ENCODE measurements around the gene GRPEL1. TPM values are rescaled to one million over a fixed set of nuclear protein-coding genes. Genes with fewer than 3 reads are reported as not detected.

Gene GRPEL1
- total RNA-seq, 4 donors from 2014 or later: 17.0 to 34.2 (median 27.5) TPM

GRCh38 chr4:7014815-7015214, 53.0 kb downstream of the GRPEL1 start:
- no peak for DNase-seq (ENCODE audit: extremely low spot score)

GRCh38 chr4:7013175-7013574, 54.7 kb downstream of the GRPEL1 start:
- Histone ChIP-seq H3K9me3 (no peaks in the 10 kb centered on the region), H3K27me3 (no peaks in the 10 kb centered on the region), H3K4me1 (peaks cover 0 to 8% (median 0%) of the 10 kb centered on the region in 4 donors), H3K4me3 (no peak overlapping the region), H3K36me3 (peaks cover 52 to 99% (median 89%) of the 10 kb centered on the region in 4 donors), H3K27ac (replicated peaks in 1 of 4) (no peak overlapping the region)
- WGBS: 84% methylated on average over 9 of the region's 11 CpGs
- intact Hi-C loops (cut with DNase I): no loop called here
- no peak for DNase-seq (ENCODE audit: extremely low spot score)
- TF ChIP-seq CTCF (IDR thresholded peaks at IDR 0.05) (no peak), EP300 (IDR thresholded peaks at IDR 0.05) (no peak), POLR2A (IDR thresholded peaks at IDR 0.05; ENCODE audit: low read depth) (no peak), POLR2AphosphoS5 (IDR thresholded peaks at IDR 0.05) (no peak)

More at GRCh38 chr4:7014815-7015214, 53.0 kb downstream of the GRPEL1 start:
- Histone ChIP-seq H3K4me3 (no peak overlapping the region), H3K27ac (replicated peaks in 1 of 4) (no peak overlapping the region), H3K36me3 (peaks cover 52 to 96% (median 84%) of the 10 kb centered on the region in 4 donors), H3K27me3 (no peaks in the 10 kb centered on the region), H3K9me3 (no peaks in the 10 kb centered on the region), H3K4me1 (peaks cover 0 to 1% (median 0%) of the 10 kb centered on the region in 4 donors)
- WGBS: 94% methylated on average over 10 of the region's 12 CpGs
- intact Hi-C loops (cut with DNase I): no loop called here
- no peak for TF ChIP-seq POLR2AphosphoS5 (IDR thresholded peaks at IDR 0.05)
- no peak for TF ChIP-seq CTCF (IDR thresholded peaks at IDR 0.05)
- TF ChIP-seq POLR2A (IDR thresholded peaks at IDR 0.05; ENCODE audit: low read depth): no peak
- no peak for TF ChIP-seq EP300 (IDR thresholded peaks at IDR 0.05)

- H3K36me3 ChIP-seq: peaks cover 45 to 97% (median 93%) of the 10 kb centered on the region in 4 donors
- peaks cover 0 to 8% (median 0%) of the 10 kb centered on the region in 4 donors for H3K4me1 ChIP-seq
- no peak for TF ChIP-seq CTCF (IDR thresholded peaks at IDR 0.05)
- no peak for TF ChIP-seq POLR2AphosphoS5 (IDR thresholded peaks at IDR 0.05)
- TF ChIP-seq POLR2A (IDR thresholded peaks at IDR 0.05; ENCODE audit: low read depth): no peak
- TF ChIP-seq EP300 (IDR thresholded peaks at IDR 0.05): no peak
- DNase-seq (ENCODE audit: extremely low spot score): no peak
- no peak overlapping the region for H3K4me3 ChIP-seq
- no peaks in the 10 kb centered on the region for H3K9me3 ChIP-seq
- H3K27me3 ChIP-seq: no peaks in the 10 kb centered on the region
- no peak overlapping the region for H3K27ac ChIP-seq (replicated peaks in 1 of 4)
- intact Hi-C loops (cut with DNase I): no loop called here
- WGBS: 94% methylated on average over 5 of the region's 5 CpGs
Measured at GRCh38 chr4:7009564-7009963, 58.3 kb downstream of the GRPEL1 start.

Other genes starting within 250 kb of the GRPEL1 start
- 10 to 100 TPM; 37.0 to 49.4 (median 44.2) TPM for gene TBC1D14, start 158.2 kb downstream of the GRPEL1 start, total RNA-seq
- gene TADA2B, start 24.7 kb downstream of the GRPEL1 start, total RNA-seq: 10 to 100 TPM; 19.9 to 31.7 (median 26.3) TPM
- 10 to 100 TPM in 1 of 4 donors, 1 to 10 TPM in 3; 3.3 to 10.1 (median 4.3) TPM for gene SORCS2, start 124.5 kb upstream of the GRPEL1 start, total RNA-seq